GM23248 (cell line): Measurements from ENCODE around the gene DGAT2. TPM values are rescaled to one million over a fixed set of nuclear protein-coding genes. Genes with fewer than 3 reads are reported as not detected.

Experiments used
- DNase-seq: peaks from one replicate; pipeline ENCODE4 v3.0.0-alpha.2; 2015
- H2AFZ ChIP-seq: fragments of 200-600 bp; sonication (generic); 2 replicates; pipeline ENCODE4 v1.6.1; 2016; ENCODE audit warnings: antibody characterized with exemption
- H3F3A ChIP-seq: fragments of 200-600 bp; sonication (generic); 2 replicates; pipeline ENCODE4 v1.6.1; 2016; ENCODE audit warnings: mild to moderate bottlenecking, antibody characterized with exemption, mixed run types; ENCODE audit not compliant: insufficient read depth
- H3K27ac ChIP-seq: fragments of 200-600 bp; sonication (generic); 2 replicates; pipeline ENCODE4 v1.5.1; 2016; ENCODE audit warnings: mild to moderate bottlenecking
- H3K27me3 ChIP-seq: fragments of 200-600 bp; sonication (generic); replicated peaks from 2 replicates; pipeline ENCODE4 v1.6.1; 2016; ENCODE audit warnings: mild to moderate bottlenecking; ENCODE audit not compliant: insufficient read depth
- H3K36me3 ChIP-seq: fragments of 200-600 bp; sonication (generic); 2 replicates; pipeline ENCODE4 v1.6.1; 2016; ENCODE audit warnings: low read depth, mild to moderate bottlenecking
- H3K4me1 ChIP-seq: fragments of 200-600 bp; sonication (generic); 2 replicates; pipeline ENCODE4 v1.6.1; 2016; ENCODE audit warnings: mild to moderate bottlenecking; ENCODE audit not compliant: insufficient read depth
- H3K4me2 ChIP-seq: fragments of 200-600 bp; sonication (generic); one replicate; pipeline ENCODE4 v1.6.1; 2016; ENCODE audit warnings: mild to moderate bottlenecking; ENCODE audit not compliant: unreplicated experiment
- H3K4me3 ChIP-seq: fragments of 200-600 bp; sonication (generic); 2 replicates; pipeline ENCODE4 v1.5.1; 2016; ENCODE audit warnings: mild to moderate bottlenecking
- H3K79me2 ChIP-seq: fragments of 200-600 bp; sonication (generic); 2 replicates; pipeline ENCODE4 v1.6.1; 2016; ENCODE audit warnings: mild to moderate bottlenecking; ENCODE audit not compliant: insufficient read depth
- H3K9ac ChIP-seq: fragments of 200-600 bp; sonication (generic); 2 replicates; pipeline ENCODE4 v1.6.1; 2016; ENCODE audit warnings: mild to moderate bottlenecking
- H3K9me2 ChIP-seq: fragments of 200-600 bp; sonication (generic); 2 replicates; pipeline ENCODE4 v1.6.1; 2016; ENCODE audit warnings: mixed run types, mild to moderate bottlenecking, moderate library complexity; ENCODE audit not compliant: insufficient read depth
- H3K9me3 ChIP-seq: fragments of 200-600 bp; sonication (generic); one replicate; pipeline ENCODE4 v1.6.1; 2017; ENCODE audit warnings: low read depth
- H4K20me1 ChIP-seq: fragments of 200-600 bp; sonication (generic); 2 replicates; pipeline ENCODE4 v1.6.0; 2016; ENCODE audit not compliant: insufficient read depth
- EZH2 ChIP-seq: fragments of 200-600 bp; sonication (generic); IDR thresholded peaks from 2 replicates; pipeline ENCODE4 v1.6.1; 2018; ENCODE audit warnings: antibody characterized with exemption, mild to moderate bottlenecking; ENCODE audit not compliant: insufficient read depth, poor library complexity, severe bottlenecking
- EZH2phosphoT487 ChIP-seq: fragments of 200-600 bp; sonication (generic); IDR thresholded peaks from 2 replicates; pipeline ENCODE4 v1.6.1; 2018; ENCODE audit warnings: antibody characterized with exemption, moderate library complexity, mild to moderate bottlenecking, low read depth; ENCODE audit not compliant: insufficient read depth
- WGBS, 2 experiments: methylation state at CpG; one replicate each; pipeline ENCODE4 v1.1.6; 2015 to 2017; ENCODE audit warnings: low lambda C conversion rate in 2 of 2, low coverage in 1 of 2; ENCODE audit errors: missing lambda C conversion rate in 2 of 2; 5-methylcytosine and 5-hydroxymethylcytosine counted together
- in situ Hi-C: fragments of 300-500 bp; cut with MboI; formaldehyde crosslinking; loops from 2 replicates; pipeline ENCODE4 v1.15.0; 2020
- polyA plus RNA-seq: library from polyadenylated mRNA; unstranded; fragments of >200 nt; fragmentation: Nextera tagmentation; extraction: Ambion mirVana; gene quantifications from 2 replicates; pipeline ENCODE4 v1.2.1, GENCODE V29; 2016
- total RNA-seq: library from RNA; depleted of rRNA; stranded (reverse); fragments of >200 nt; shearing (Covaris generic); gene quantifications from 2 replicates; pipeline ENCODE4 v1.2.3, GENCODE V29; 2014

DGAT2 gene
- total and polyA plus RNA-seq, 2 experiments from 2014 or later, result 7.5 to 7.6 TPM

GRCh38 chr11:75733071-75733430 lies 35.5 kb upstream of the DGAT2 start:
- TF ChIP-seq EZH2, result no peak
- no peak for TF ChIP-seq EZH2phosphoT487
- Histone ChIP-seq H3K27ac (no peak overlapping the region), H3K79me2 (no peaks in the 10 kb centered on the region), H3K9me3 (no peaks in the 10 kb centered on the region), H2AFZ (no peak overlapping the region), H3K4me3 (no peak overlapping the region), H3K9ac (no peak overlapping the region), H3K4me2 (no peak overlapping the region), H3K27me3 (no peaks in the 10 kb centered on the region; the same call in 1 of the 2 replicates), H3K36me3 (no peaks in the 10 kb centered on the region), H4K20me1 (no peaks in the 10 kb centered on the region), H3K4me1 (0 out of 2 replicates have a peak, but pooled peaks cover 6% of the 10 kb centered on the region), H3K9me2 (no peaks in the 10 kb centered on the region), H3F3A (no peaks in the 10 kb centered on the region)
- DNase-seq, result no peak
- in situ Hi-C loops, result no loop called here
- 84 to 93% methylated on average over 8 of the region's 8 CpGs for WGBS, 2 experiments

GRCh38 chr11:75733431-75734107 lies 35.0 kb upstream of the DGAT2 start:
- H3K27ac ChIP-seq, result no peak overlapping the region

GRCh38 chr11:75734491-75735180 lies 33.9 kb upstream of the DGAT2 start:
- DNase-seq, result no peak
- TF ChIP-seq EZH2phosphoT487, result no peak
- no peak for TF ChIP-seq EZH2
- Histone ChIP-seq H3K9me2 (no peaks in the 10 kb centered on the region), H4K20me1 (no peaks in the 10 kb centered on the region), H3K4me1 (0 out of 2 replicates have a peak, but pooled peaks cover 6% of the 10 kb centered on the region), H3K79me2 (no peaks in the 10 kb centered on the region), H2AFZ (no peak overlapping the region), H3F3A (no peaks in the 10 kb centered on the region), H3K4me2 (no peak overlapping the region), H3K36me3 (no peaks in the 10 kb centered on the region), H3K27ac (no peak overlapping the region), H3K9me3 (no peaks in the 10 kb centered on the region), H3K9ac (no peak overlapping the region), H3K27me3 (no peaks in the 10 kb centered on the region; the same call in 1 of the 2 replicates), H3K4me3 (no peak overlapping the region)
- in situ Hi-C loops, result no loop called here
- WGBS, 2 experiments, result 53 to 56% methylated on average over 5 of the region's 5 CpGs

More at GRCh38 chr11:75733431-75734107, 35.0 kb upstream of the DGAT2 start:
- H3K9me3 ChIP-seq, result no peaks in the 10 kb centered on the region
- H3K9me2 ChIP-seq, result no peaks in the 10 kb centered on the region
- H3K9ac ChIP-seq, result no peak overlapping the region
- no peak overlapping the region for H2AFZ ChIP-seq
- no peak overlapping the region for H3K4me3 ChIP-seq
- H3K79me2 ChIP-seq, result no peaks in the 10 kb centered on the region
- H3K4me2 ChIP-seq, result no peak overlapping the region
- DNase-seq, result peak; percentile 38
- no peaks in the 10 kb centered on the region; the same call in 1 of the 2 replicates for H3K27me3 ChIP-seq
- TF ChIP-seq EZH2phosphoT487, result no peak
- TF ChIP-seq EZH2, result no peak
- H4K20me1 ChIP-seq, result no peaks in the 10 kb centered on the region
- H3F3A ChIP-seq, result no peaks in the 10 kb centered on the region
- WGBS, 2 experiments, result 51 to 52% methylated on average over 5 of the region's 5 CpGs
- H3K4me1 ChIP-seq, result 0 out of 2 replicates have a peak, but pooled peaks cover 6% of the 10 kb centered on the region
- H3K36me3 ChIP-seq, result no peaks in the 10 kb centered on the region
- in situ Hi-C loops, result no loop called here

DNA sequence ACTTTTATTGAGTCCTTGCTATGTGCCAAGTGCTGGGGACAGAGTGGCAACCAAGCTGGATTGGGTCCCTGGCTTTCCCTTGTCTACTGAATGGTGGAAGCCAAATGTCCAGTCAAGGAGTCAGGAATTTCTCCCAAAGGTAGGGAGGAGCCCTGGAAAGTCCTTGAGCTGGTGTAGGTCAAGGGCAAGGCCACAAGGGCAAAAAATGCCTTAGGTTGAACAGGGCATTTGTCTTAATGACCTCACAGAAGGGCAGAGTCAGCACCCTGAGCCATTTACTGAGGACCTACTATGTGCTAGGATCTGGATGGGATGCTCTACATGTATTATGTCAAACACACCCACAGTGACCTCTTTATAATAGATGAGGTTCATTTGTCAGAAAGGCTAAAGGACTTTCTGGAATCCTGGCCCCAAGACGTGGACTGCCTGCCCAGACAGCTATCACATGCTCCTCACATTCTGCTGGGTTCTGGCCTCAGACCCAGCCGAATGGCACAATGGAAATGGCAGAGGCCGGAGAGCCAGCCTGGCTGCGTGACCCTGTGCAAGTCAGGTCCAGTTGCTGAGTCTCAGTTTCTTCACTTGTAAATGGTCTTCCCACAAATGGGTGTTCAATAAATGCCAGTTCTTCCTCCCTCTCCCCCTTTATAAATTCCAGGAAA lies 33.3 kb upstream of the DGAT2 start:
- Histone ChIP-seq H3K9me2 (no peaks in the 10 kb centered on the region), H3K27ac (no peak overlapping the region), H3K9ac (no peak overlapping the region), H3K27me3 (peaks cover 4% of the 10 kb centered on the region; the same call in 1 of the 2 replicates), H3K9me3 (no peaks in the 10 kb centered on the region), H3K4me3 (no peak overlapping the region), H2AFZ (no peak overlapping the region), H4K20me1 (no peaks in the 10 kb centered on the region), H3K4me1 (0 out of 2 replicates have a peak, but pooled peaks cover 6% of the 10 kb centered on the region), H3K79me2 (no peaks in the 10 kb centered on the region), H3F3A (no peaks in the 10 kb centered on the region), H3K4me2 (no peak overlapping the region), H3K36me3 (no peaks in the 10 kb centered on the region)
- no peak for DNase-seq
- WGBS, 2 experiments, result 68% methylated on average over 4 of the region's 4 CpGs
- TF ChIP-seq EZH2 (no peak), EZH2phosphoT487 (no peak)
- in situ Hi-C loops, result no loop called here
